ENCODE measurements around the gene YLPM1.

YLPM1 gene

GRCh38 chr14:74875941-74876913 lies 113.1 kb downstream of the YLPM1 start, which contains the start of gene PROX2:
Gene PROX2, minus strand, starts transcription at chr14:74876145. Its CDS starts 12,311 bp downstream, at chr14:74863834.
- DNase-seq: peak; percentile 24 to 55

GRCh38 chr14:74879427-74880182 lies 116.5 kb downstream of the YLPM1 start:
- DNase-seq: no peak

- peak; percentile 88 to 89 for DNase-seq
These were observed 118.5 kb downstream of the YLPM1 start, which contains the start of gene DLST for GRCh38 chr14:74881431-74882102. Gene DLST, plus strand, starts transcription at chr14:74881916. Its CDS starts 38 bp downstream, at chr14:74881954.

GRCh38 chr14:74882103-74882920 lies 119.2 kb downstream of the YLPM1 start:
- peak; percentile 61 to 64 for DNase-seq

Measured in inflammatory macrophage (primary cell).